ENCODE data around the gene WDR87. TPM values are rescaled to one million over a fixed set of nuclear protein-coding genes. Genes with fewer than 3 reads are reported as not detected.
A peak's percentile ranks its signal among the peaks of the same experiment; 100 is the strongest.

Gene WDR87
- total and polyA plus RNA-seq, 9 of the 15 experiments (the other 6 are each of a cell fraction or from before 2014, with no cell fraction given): not detected

GRCh38 chr19:37907735-37908455 lies 1.5 kb upstream of the WDR87 start (continued):
- no peak for TF ChIP-seq PTRF (tag; IDR thresholded peaks at IDR 0.05)

- Histone ChIP-seq H3K27ac (ENCODE audit: extremely low read depth, low read depth, low read length) (peak within 1 kb of the TSS; percentile 39; the same call in 2 of the 3 replicates), H3K4me3 (peak within 1 kb of the TSS; percentile 94), H4K20me1 (replicated peaks; ENCODE audit: control insufficient read depth, insufficient read depth, low read length) (0 out of 2 replicates have a peak, but pooled peaks cover 3% of the 10 kb centered on the region), H3K36me3 (ENCODE audit: control insufficient read depth, insufficient read depth, low read length) (no peaks in the 10 kb centered on the region), H3K4me2 (ENCODE audit: insufficient read depth, low read length) (peak within 1 kb of the TSS; percentile 90), H3K27me3 (ENCODE audit: control insufficient read depth in 2 of 2, insufficient read depth in 2 of 2, low read length in 2 of 2) (no peaks in the 10 kb centered on the region), H2AFZ (ENCODE audit: low read depth, low read length) (peak within 1 kb of the TSS; percentile 95), H3K4me1 (replicated peaks in 1 of 2; ENCODE audit: control insufficient read depth in 2 of 2, insufficient read depth in 2 of 2, low read length in 2 of 2) (peaks cover 6 to 13% of the 10 kb centered on the region in 2 experiments; a peak in 3 of 5 replicates), H3K9me3 (replicated peaks; ENCODE audit: control insufficient read depth, insufficient read depth, low read depth, low read length) (no peaks in the 10 kb centered on the region), H3K9me1 (ENCODE audit: control insufficient read depth, insufficient read depth, low read length) (no peaks in the 10 kb centered on the region), H3K9ac (ENCODE audit: insufficient read depth in 1 of 2, low read depth in 2 of 2, low read length in 2 of 2) (peak within 1 kb of the TSS; percentile 64 to 94), H3K79me2 (ENCODE audit: control insufficient read depth, insufficient read depth, low read length) (peaks cover 5% of the 10 kb centered on the region; the same call in 2 of the 3 replicates)
- intact Hi-C loops (cut with micrococcal nuclease): no loop called here
- ATAC-seq: peak; percentile 99
- ChIA-PET POLR2A (interaction anchor here (0.6 kb wide), 2 partner anchors 159 to 426 kb away, joined by 4 read pairs; no protein-coding TSS in a partner anchor), CTCF (ENCODE audit: low intra/inter-chr PET ratio) (no interaction called here)
- peak; percentile 97 for FAIRE-seq
- no TSS peak for BruUV-seq (replicated peaks)
- WGBS (ENCODE audit: insufficient coverage, low coverage, missing lambda C conversion rate): 1% methylated on average over 69 of the region's 95 CpGs
- in situ Hi-C loops (cut with MboI): loop anchor here (25.0 kb wide), 1 partner anchor 430 kb away; the partner anchor contains the start of gene CATSPERG
- DNase-seq (ENCODE audit: extremely low read depth in 1 of 4, low spot score in 3 of 4): peak; percentile 86 to 97 (median 88)
- peak in 1 of 2 experiments; percentile 70; a peak in 2 of 4 replicates for TF ChIP-seq HDAC1 (IDR thresholded peaks at IDR 0.05)
- no peak for TF ChIP-seq FOXJ3 (CRISPR knock-in tag; IDR thresholded peaks at IDR 0.05)
- peak; percentile 77; the same call in 1 of the 2 replicates for TF ChIP-seq NKRF (IDR thresholded peaks at IDR 0.05; ENCODE audit: borderline replicate concordance)
- peak; percentile 95 for TF ChIP-seq ZNF143 (CRISPR knock-in tag; IDR thresholded peaks at IDR 0.05)
- peak; percentile 54 to 81; a peak in 3 of 4 replicates for TF ChIP-seq MNT (conservative IDR thresholded peaks at IDR 0.05)
- peak; percentile 49; the same call in 1 of the 2 replicates for TF ChIP-seq HDAC2 (IDR thresholded peaks at IDR 0.05)
- peak; percentile 57 for TF ChIP-seq MTA3 (IDR thresholded peaks at IDR 0.05; ENCODE audit: borderline replicate concordance)
- no peak for TF ChIP-seq ATF1 (CRISPR knock-in tag; IDR thresholded peaks at IDR 0.05)
- peak; percentile 49 for TF ChIP-seq ATF1 (tag; IDR thresholded peaks at IDR 0.05)
- TF ChIP-seq RBFOX2 (IDR thresholded peaks at IDR 0.05; ENCODE audit: low read depth, low read length): peak; percentile 80
- 0 out of 2 replicates have a peak, but pooled peaks have one; percentile 60 for TF ChIP-seq SAFB (IDR thresholded peaks at IDR 0.05; ENCODE audit: borderline replicate concordance, low read depth, low read length)
- TF ChIP-seq THRA (IDR thresholded peaks at IDR 0.05): no peak
These were observed 708 bp upstream of the WDR87 start, which contains the start of gene SIPA1L3 for GRCh38 chr19:37906869-37907734. Gene SIPA1L3 (plus strand): TSS chr19:37907208. CDS start chr19:38081566, 174,358 bp downstream.

All from K562 (cell line).